Neural progenitor cell (in vitro differentiated cells): ENCODE measurements around the gene CES1.
"Not testable (repeated sequence)": the region's sequence is repeated elsewhere in the genome, so short reads cannot be mapped to it uniquely, and the experiment has no call there.

ENCODE experiments used
- CTCF ChIP-seq: fragments of 200-600 bp; sonication (generic); IDR thresholded peaks from 2 replicates; pipeline ENCODE4 v1.5.1; 2017; ENCODE audit warnings: antibody characterized with exemption, mild to moderate bottlenecking
- EZH2 ChIP-seq: fragments of 200-600 bp; sonication (generic); IDR thresholded peaks from 2 replicates; pipeline ENCODE4 v1.6.1; 2017; ENCODE audit warnings: antibody characterized with exemption, mild to moderate bottlenecking, moderate library complexity
- EZH2phosphoT487 ChIP-seq: fragments of 200-600 bp; sonication (generic); IDR thresholded peaks from 2 replicates; pipeline ENCODE4 v1.6.1; 2017; ENCODE audit warnings: antibody characterized with exemption

- TF ChIP-seq CTCF, EZH2, EZH2phosphoT487: not testable (repeated sequence)
Measured at GRCh38 chr16:55782091-55782792, 50.7 kb downstream of the CES1 start.
